Measurements from ENCODE around the gene TMEM158. TPM values are rescaled to one million over a fixed set of nuclear protein-coding genes. Genes with fewer than 3 reads are reported as not detected.

Gene TMEM158
- total and polyA plus RNA-seq, 2 of the 8 experiments (the other 6 are each of a cell fraction or from before 2014, with no cell fraction given) = 6.8 to 30.3 TPM

DNA sequence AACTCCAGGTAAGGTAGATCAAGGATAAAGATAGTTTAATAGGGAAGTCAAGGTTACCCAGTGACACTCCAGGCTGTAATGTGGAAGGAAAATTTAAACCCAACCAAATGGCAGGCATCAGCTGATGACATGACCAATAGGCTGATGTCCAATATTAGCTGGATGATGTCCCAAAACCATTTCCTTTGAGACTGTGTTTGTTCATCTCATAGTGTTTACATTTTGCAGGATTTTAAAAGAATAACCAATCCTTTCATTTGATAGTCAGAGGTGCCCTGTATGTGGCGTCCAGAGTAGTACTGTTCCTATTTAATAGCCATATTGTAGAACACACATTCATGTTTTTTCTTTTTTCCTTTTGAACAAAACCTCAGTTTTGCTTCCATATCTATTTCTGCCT is 23.3 kb upstream of the TMEM158 start:
- Histone ChIP-seq H4K5ac (ENCODE audit: insufficient read length, low read depth, low read length) (no peak overlapping the region), H3K79me2 (ENCODE audit: control insufficient read depth in 1 of 2, insufficient read depth in 2 of 2, low read length in 2 of 2) (no peaks in the 10 kb centered on the region), H3K23me2 (ENCODE audit: low read depth, low read length) (no peaks in the 10 kb centered on the region), H2BK5ac (ENCODE audit: low read depth, low read length) (no peak overlapping the region), H2BK20ac (ENCODE audit: low read length) (no peak overlapping the region), H3K4me2 (ENCODE audit: insufficient read depth in 1 of 2, low read depth in 2 of 2, low read length in 2 of 2) (no peak overlapping the region), H2BK15ac (ENCODE audit: low read length) (no peak overlapping the region), H3K23ac (ENCODE audit: insufficient read length) (no peak overlapping the region), H4K20me1 (replicated peaks in 1 of 2; ENCODE audit: control insufficient read depth in 1 of 2, insufficient read depth in 2 of 2, low read length in 2 of 2) (no peaks in the 10 kb centered on the region), H3K4me1 (replicated peaks in 1 of 4; ENCODE audit: control insufficient read depth in 3 of 4, insufficient read depth in 4 of 4, low read length in 3 of 4) (peaks cover 0 to 6% (median 2%) of the 10 kb centered on the region in 4 experiments; a peak in 3 of 7 replicates), H3K9ac (replicated peaks in 1 of 4; ENCODE audit: extremely low read depth in 1 of 4, low read depth in 3 of 4, low read length in 3 of 4) (no peak overlapping the region), H3K36me3 (ENCODE audit: control insufficient read depth in 2 of 4, insufficient read depth in 4 of 4, low read length in 3 of 4) (no peaks in the 10 kb centered on the region), H3K4ac (replicated peaks; ENCODE audit: insufficient read length, low read depth, low read length) (no peak overlapping the region), H3K56ac (replicated peaks; ENCODE audit: insufficient read length, low read depth, low read length) (no peak overlapping the region), H2AFZ (ENCODE audit: low read length) (no peak overlapping the region), H4K8ac (ENCODE audit: extremely low read depth, insufficient read depth, low read length) (no peak overlapping the region), H2BK12ac (ENCODE audit: low read depth, low read length) (no peak overlapping the region), H3K79me1 (ENCODE audit: low read depth, low read length) (no peaks in the 10 kb centered on the region), H3K27ac (ENCODE audit: low read depth, low read length) (no peak overlapping the region), H3K14ac (ENCODE audit: insufficient read length) (no peak overlapping the region), H4K91ac (replicated peaks; ENCODE audit: insufficient read length, low read length) (no peak overlapping the region), H3K9me3 (ENCODE audit: insufficient read depth in 2 of 2, low read depth in 1 of 2, low read length in 1 of 2) (no peaks in the 10 kb centered on the region), H3K4me3 (ENCODE audit: extremely low read depth in 1 of 4, insufficient read depth in 2 of 4, low read depth in 3 of 4, low read length in 4 of 4) (no peak overlapping the region), H2BK120ac (replicated peaks; ENCODE audit: low read depth, low read length) (no peak overlapping the region), H2AK5ac (ENCODE audit: low read depth, low read length) (no peak overlapping the region), H3K27me3 (replicated peaks in 1 of 4; ENCODE audit: control insufficient read depth in 3 of 4, extremely low read depth in 1 of 4, insufficient read depth in 3 of 4, low read length in 3 of 4) (no peaks in the 10 kb centered on the region; a peak in 1 of 7 replicates), H3K18ac (ENCODE audit: extremely low read depth, low read length) (no peak overlapping the region)
- CTCF ChIA-PET (ENCODE audit: partially characterized antibody) = no interaction called here
- WGBS, 2 experiments (ENCODE audit: extremely low coverage in 1 of 2, insufficient coverage in 1 of 2, insufficient read length in 1 of 2, insufficient replicate concordance in 2 of 2, low coverage in 1 of 2, low lambda C conversion rate in 2 of 2, missing lambda C conversion rate in 1 of 2) = 82% methylated on average over 1 of the region's 1 CpG; no CpG with 5 or more reads in 1 of the 2 experiments
- FAIRE-seq (no peak), DNase-seq (ENCODE audit: low read depth in 1 of 2, low spot score in 2 of 2) (no peak)
- POLR2A ChIA-PET (ENCODE audit: partially characterized antibody) = no interaction called here
- no peak for TF ChIP-seq TEAD4 (IDR thresholded peaks at IDR 0.05; ENCODE audit: low read depth, low read length)
- TF ChIP-seq, protein P1, sequence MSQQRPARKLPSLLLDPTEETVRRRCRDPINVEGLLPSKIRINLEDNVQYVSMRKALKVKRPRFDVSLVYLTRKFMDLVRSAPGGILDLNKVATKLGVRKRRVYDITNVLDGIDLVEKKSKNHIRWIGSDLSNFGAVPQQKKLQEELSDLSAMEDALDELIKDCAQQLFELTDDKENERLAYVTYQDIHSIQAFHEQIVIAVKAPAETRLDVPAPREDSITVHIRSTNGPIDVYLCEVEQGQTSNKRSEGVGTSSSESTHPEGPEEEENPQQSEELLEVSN (IDR thresholded peaks at IDR 0.05) = no peak
- TF ChIP-seq KDM1A (IDR thresholded peaks at IDR 0.05; ENCODE audit: borderline replicate concordance, low read length) = no peak
- no peak for TF ChIP-seq ATF2 (IDR thresholded peaks at IDR 0.05; ENCODE audit: low read length)
- no peak for TF ChIP-seq CBX5 (IDR thresholded peaks at IDR 0.05; ENCODE audit: low read depth, low read length)
- no peak for TF ChIP-seq RFX5 (IDR thresholded peaks at IDR 0.05; ENCODE audit: borderline replicate concordance, low read depth, low read length)
- TF ChIP-seq GABPA (IDR thresholded peaks at IDR 0.05; ENCODE audit: borderline replicate concordance, insufficient read depth, low read length) = no peak
- TF ChIP-seq BACH1 (IDR thresholded peaks at IDR 0.05; ENCODE audit: low read length) = no peak
- TF ChIP-seq RXRA (IDR thresholded peaks at IDR 0.05; ENCODE audit: insufficient read depth, low read depth, low read length) = no peak
- TF ChIP-seq CHD2 (IDR thresholded peaks at IDR 0.05; ENCODE audit: low read length) = no peak
- no peak for TF ChIP-seq POLR2AphosphoS5 (IDR thresholded peaks at IDR 0.05; ENCODE audit: low read depth, low read length)
- TF ChIP-seq CREB1 (IDR thresholded peaks at IDR 0.05) = no peak

Measured in H1 (cell line).